Ovary (tissue), 9 donors: ENCODE measurements around the gene COL23A1. TPM values are rescaled to one million over a fixed set of nuclear protein-coding genes. Genes with fewer than 3 reads are reported as not detected.

Experiments used
- DNase-seq, 5 donors: peaks; one replicate each; pipeline ENCODE4 v3.0.0-alpha.2; 2019 to 2020
- H3K27ac ChIP-seq, 2 donors: fragments of 200-600 bp; one replicate each; pipeline versions ENCODE4 v1.5.1 to v1.8.0; 2019 to 2022
- H3K27me3 ChIP-seq: fragments of 200-600 bp; one replicate; pipeline ENCODE4 v1.8.0; 2022
- H3K36me3 ChIP-seq: fragments of 200-600 bp; sonication (generic); one replicate; pipeline ENCODE4 v1.5.1; 2019
- H3K4me1 ChIP-seq: one replicate; pipeline ENCODE4 v1.8.1; 2013; ENCODE audit warnings: mild to moderate bottlenecking, moderate library complexity; ENCODE audit not compliant: insufficient read depth
- H3K4me3 ChIP-seq: fragments of 200-600 bp; sonication (generic); one replicate; pipeline ENCODE4 v1.5.1; 2017
- H3K9me3 ChIP-seq, 2 donors: fragments of 200-600 bp in 1 of 2; sonication (generic) in 1 of 2; one replicate each; pipeline versions ENCODE4 v1.5.1 to v1.8.1; 2013 to 2019; ENCODE audit warnings: mild to moderate bottlenecking in 1 of 2, moderate library complexity in 1 of 2
- CTCF ChIP-seq, 3 donors: fragments of 450-650 bp in 2 of 3; fragments of 200-600 bp in 1 of 3; IDR thresholded peaks; one replicate each; pipeline versions ENCODE4 v1.5.1 to v1.8.0; 2016 to 2022; ENCODE audit warnings: antibody characterized with exemption in 3 of 3, mild to moderate bottlenecking in 1 of 3
- EP300 ChIP-seq: sonication (generic); formaldehyde crosslinking; IDR thresholded peaks from one replicate; pipeline ENCODE4 v1.6.1; 2017; ENCODE audit warnings: antibody characterized with exemption
- POLR2A ChIP-seq: fragments of 450-650 bp; IDR thresholded peaks from one replicate; pipeline ENCODE4 v1.6.1; 2017; ENCODE audit warnings: antibody characterized with exemption, mild to moderate bottlenecking, moderate library complexity
- whole genome bisulfite sequencing, 3 donors: extraction: QIAGEN DNeasy Blood & Tissue Kit in 1 of 3; methylation state at CpG; one replicate each; pipeline versions ENCODE4 v1.1.5 to v1.1.7; 2013 to 2017; 5-methylcytosine and 5-hydroxymethylcytosine counted together
- intact Hi-C, 4 donors: fragments of 100-400 bp; cut with DNase I; formaldehyde crosslinking; loops; one replicate each; pipeline versions ENCODE4 v1.11.0 to v1.15.1; 2022 to 2023
- polyA plus RNA-seq, 2 donors: library from polyadenylated mRNA; stranded (reverse); fragments of 200-250 nt in 1 of 2; fragments of 350-450 nt in 1 of 2; fragmentation: Illumina TruSeq in 1 of 2; extraction: RNeasy Lipid Tissue Mini Kit (QIAGEN cat#74804) in 1 of 2; gene quantifications; one replicate each; pipeline ENCODE4 v1.2.3, GENCODE V29; 2013 to 2014
- total RNA-seq, 7 donors: library from RNA; depleted of rRNA in 2 of 7; stranded (reverse); fragments of >200 nt in 2 of 7; fragmentation: NEBNext Ultra II Directional in 3 of 7; extraction: Animal tissue kit (Norgen Biotek cat#: 25700) in 3 of 7; gene quantifications; one replicate each; pipeline versions ENCODE4 v1.1.0 to v1.2.4, GENCODE V29; 2016 to 2023
- donor health status: DM: no; HTN: no; CAD: no; lungs with moderate emphysema.
- donor health status: DM: no; HTN: no; CAD: no.
- donor health status: Bipolar disorder and iron deficiency.
- donor health status: DM: yes; HTN: yes; CAD: no.
- donor health status: DM: no; HTN: no; CAD: no.
- donor health status: DM: yes; HTN: yes; CAD: no.

Gene COL23A1
- total and polyA plus RNA-seq, 9 donors, result 0.13 to 0.92 (median 0.39) TPM; not detected in 1

- TF ChIP-seq CTCF (IDR thresholded peaks at IDR 0.05), result no peak
- TF ChIP-seq EP300, result no peak
- no peak for TF ChIP-seq POLR2A
- WGBS, 3 donors, result 96 to 99% (median 96%) methylated on average over 2 of the region's 2 CpGs
- H3K27ac ChIP-seq, result no peak overlapping the region
- no peaks in the 10 kb centered on the region for H3K4me1 ChIP-seq
- H3K9me3 ChIP-seq, result no peaks in the 10 kb centered on the region
- no peak overlapping the region for H3K4me3 ChIP-seq
- intact Hi-C loops, result no loop called here
- no peaks in the 10 kb centered on the region for H3K36me3 ChIP-seq
- no peak for DNase-seq
- no peaks in the 10 kb centered on the region for H3K27me3 ChIP-seq
These were observed 70.4 kb downstream of the COL23A1 start for GRCh38 chr5:178519804-178520203.

GRCh38 chr5:178519155-178519554, 71.0 kb downstream of the COL23A1 start:
- H3K27me3 ChIP-seq, result no peaks in the 10 kb centered on the region

GRCh38 chr5:178516504-178517235, 73.5 kb downstream of the COL23A1 start:
- peaks cover 0 to 7% of the 10 kb centered on the region in 2 donors for H3K9me3 ChIP-seq
- intact Hi-C loops, result no loop called here
- H3K4me3 ChIP-seq, result no peak overlapping the region
- H3K27ac ChIP-seq, result no peak overlapping the region
- DNase-seq, result no peak
- 83 to 87% (median 86%) methylated on average over 14 of the region's 14 CpGs for WGBS, 3 donors
- TF ChIP-seq EP300, result no peak
- no peak for TF ChIP-seq CTCF (IDR thresholded peaks at IDR 0.05)
- TF ChIP-seq POLR2A, result no peak
- no peaks in the 10 kb centered on the region for H3K27me3 ChIP-seq
- no peaks in the 10 kb centered on the region for H3K4me1 ChIP-seq
- no peaks in the 10 kb centered on the region for H3K36me3 ChIP-seq

More at GRCh38 chr5:178519155-178519554, 71.0 kb downstream of the COL23A1 start:
- Histone ChIP-seq H3K36me3 (no peaks in the 10 kb centered on the region), H3K4me3 (no peak overlapping the region), H3K4me1 (no peaks in the 10 kb centered on the region), H3K9me3 (no peaks in the 10 kb centered on the region), H3K27ac (no peak overlapping the region)
- DNase-seq, result no peak
- 92 to 97% (median 96%) methylated on average over 6 of the region's 6 CpGs for WGBS, 3 donors
- intact Hi-C loops, result no loop called here
- TF ChIP-seq POLR2A, result no peak
- TF ChIP-seq EP300, result no peak
- TF ChIP-seq CTCF (IDR thresholded peaks at IDR 0.05), result no peak

- DNase-seq, result no peak
- Histone ChIP-seq H3K4me1 (no peaks in the 10 kb centered on the region), H3K36me3 (no peaks in the 10 kb centered on the region), H3K4me3 (no peak overlapping the region), H3K27ac (no peak overlapping the region), H3K27me3 (no peaks in the 10 kb centered on the region), H3K9me3 (peaks cover 0 to 7% of the 10 kb centered on the region in 2 donors)
- intact Hi-C loops, result no loop called here
- 78 to 81% (median 79%) methylated on average over 23 of the region's 23 CpGs for WGBS, 3 donors
- TF ChIP-seq CTCF (IDR thresholded peaks at IDR 0.05), result no peak
- no peak for TF ChIP-seq EP300
- no peak for TF ChIP-seq POLR2A
These were observed 74.3 kb downstream of the COL23A1 start for GRCh38 chr5:178515776-178516503.
